ENCODE measurements around the gene PRPF39. TPM values are rescaled to one million over a fixed set of nuclear protein-coding genes. Genes with fewer than 3 reads are reported as not detected.

Gene PRPF39
- total and polyA plus RNA-seq, 2 of the 13 experiments (the other 11 are each of a cell fraction or from before 2014, with no cell fraction given): 44.2 to 65.0 TPM

DNA sequence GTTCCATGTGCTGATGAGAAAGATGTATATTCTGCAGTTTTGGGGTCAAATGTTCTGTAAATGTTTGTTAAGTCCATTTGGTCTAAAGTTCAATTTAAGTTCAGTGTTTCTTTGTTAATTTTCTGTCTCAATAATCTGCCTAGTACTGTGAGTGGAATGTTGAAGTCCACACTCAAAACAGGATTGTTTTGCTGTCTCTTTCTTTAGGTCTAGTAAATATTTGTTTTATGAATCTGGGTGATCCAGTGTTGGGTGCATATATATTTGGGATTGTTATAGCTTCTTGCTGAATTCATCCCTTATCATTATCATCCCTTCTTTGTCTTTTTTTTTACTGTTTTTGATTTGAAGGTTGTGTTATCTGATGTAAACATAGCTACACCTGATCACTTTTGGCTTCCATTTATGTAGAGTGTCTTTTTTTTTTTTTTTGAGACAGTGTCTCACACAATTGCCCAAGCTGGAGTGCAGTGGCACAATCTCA is 26.0 kb upstream of the PRPF39 start (continued):
- TF ChIP-seq, protein P1, sequence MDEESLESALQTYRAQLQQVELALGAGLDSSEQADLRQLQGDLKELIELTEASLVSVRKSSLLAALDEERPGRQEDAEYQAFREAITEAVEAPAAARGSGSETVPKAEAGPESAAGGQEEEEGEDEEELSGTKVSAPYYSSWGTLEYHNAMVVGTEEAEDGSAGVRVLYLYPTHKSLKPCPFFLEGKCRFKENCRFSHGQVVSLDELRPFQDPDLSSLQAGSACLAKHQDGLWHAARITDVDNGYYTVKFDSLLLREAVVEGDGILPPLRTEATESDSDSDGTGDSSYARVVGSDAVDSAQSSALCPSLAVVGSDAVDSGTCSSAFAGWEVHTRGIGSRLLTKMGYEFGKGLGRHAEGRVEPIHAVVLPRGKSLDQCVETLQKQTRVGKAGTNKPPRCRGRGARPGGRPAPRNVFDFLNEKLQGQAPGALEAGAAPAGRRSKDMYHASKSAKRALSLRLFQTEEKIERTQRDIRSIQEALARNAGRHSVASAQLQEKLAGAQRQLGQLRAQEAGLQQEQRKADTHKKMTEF (CRISPR knock-in tag; IDR thresholded peaks at IDR 0.05): peak; percentile 59; the same call in 1 of the 2 replicates
- TF ChIP-seq, protein P2, sequence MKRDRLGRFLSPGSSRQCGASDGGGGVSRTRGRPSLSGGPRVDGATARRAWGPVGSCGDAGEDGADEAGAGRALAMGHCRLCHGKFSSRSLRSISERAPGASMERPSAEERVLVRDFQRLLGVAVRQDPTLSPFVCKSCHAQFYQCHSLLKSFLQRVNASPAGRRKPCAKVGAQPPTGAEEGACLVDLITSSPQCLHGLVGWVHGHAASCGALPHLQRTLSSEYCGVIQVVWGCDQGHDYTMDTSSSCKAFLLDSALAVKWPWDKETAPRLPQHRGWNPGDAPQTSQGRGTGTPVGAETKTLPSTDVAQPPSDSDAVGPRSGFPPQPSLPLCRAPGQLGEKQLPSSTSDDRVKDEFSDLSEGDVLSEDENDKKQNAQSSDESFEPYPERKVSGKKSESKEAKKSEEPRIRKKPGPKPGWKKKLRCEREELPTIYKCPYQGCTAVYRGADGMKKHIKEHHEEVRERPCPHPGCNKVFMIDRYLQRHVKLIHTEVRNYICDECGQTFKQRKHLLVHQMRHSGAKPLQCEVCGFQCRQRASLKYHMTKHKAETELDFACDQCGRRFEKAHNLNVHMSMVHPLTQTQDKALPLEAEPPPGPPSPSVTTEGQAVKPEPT (CRISPR knock-in tag; IDR thresholded peaks at IDR 0.05; ENCODE audit: low read depth): no peak
- TF ChIP-seq ZFX (CRISPR knock-in tag; IDR thresholded peaks at IDR 0.05; ENCODE audit: low read depth) (no peak), ERF (CRISPR knock-in tag; IDR thresholded peaks at IDR 0.05) (no peak), MIXL1 (CRISPR knock-in tag; IDR thresholded peaks at IDR 0.05) (peak; percentile 73), KDM3A (CRISPR knock-in tag; IDR thresholded peaks at IDR 0.05; ENCODE audit: low read depth) (no peak), CREB1 (IDR thresholded peaks at IDR 0.05) (no peak), CREB1 (CRISPR knock-in tag; IDR thresholded peaks at IDR 0.05) (no peak), TBP (CRISPR knock-in tag; IDR thresholded peaks at IDR 0.05) (no peak), ZIK1 (CRISPR knock-in tag; IDR thresholded peaks at IDR 0.05; ENCODE audit: borderline replicate concordance, low read depth) (no peak), SCMH1 (CRISPR knock-in tag; IDR thresholded peaks at IDR 0.05; ENCODE audit: borderline replicate concordance) (no peak), ZNF713 (CRISPR knock-in tag; IDR thresholded peaks at IDR 0.05) (no peak)
- TF ChIP-seq, protein P3, sequence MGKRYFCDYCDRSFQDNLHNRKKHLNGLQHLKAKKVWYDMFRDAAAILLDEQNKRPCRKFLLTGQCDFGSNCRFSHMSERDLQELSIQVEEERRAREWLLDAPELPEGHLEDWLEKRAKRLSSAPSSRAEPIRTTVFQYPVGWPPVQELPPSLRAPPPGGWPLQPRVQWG (CRISPR knock-in tag; IDR thresholded peaks at IDR 0.05; ENCODE audit: borderline replicate concordance, low read depth): no peak
- TF ChIP-seq, protein P4, sequence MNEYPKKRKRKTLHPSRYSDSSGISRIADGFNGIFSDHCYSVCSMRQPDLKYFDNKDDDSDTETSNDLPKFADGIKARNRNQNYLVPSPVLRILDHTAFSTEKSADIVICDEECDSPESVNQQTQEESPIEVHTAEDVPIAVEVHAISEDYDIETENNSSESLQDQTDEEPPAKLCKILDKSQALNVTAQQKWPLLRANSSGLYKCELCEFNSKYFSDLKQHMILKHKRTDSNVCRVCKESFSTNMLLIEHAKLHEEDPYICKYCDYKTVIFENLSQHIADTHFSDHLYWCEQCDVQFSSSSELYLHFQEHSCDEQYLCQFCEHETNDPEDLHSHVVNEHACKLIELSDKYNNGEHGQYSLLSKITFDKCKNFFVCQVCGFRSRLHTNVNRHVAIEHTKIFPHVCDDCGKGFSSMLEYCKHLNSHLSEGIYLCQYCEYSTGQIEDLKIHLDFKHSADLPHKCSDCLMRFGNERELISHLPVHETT (CRISPR knock-in tag; conservative IDR thresholded peaks at IDR 0.05): no peak
- TF ChIP-seq, protein P5, sequence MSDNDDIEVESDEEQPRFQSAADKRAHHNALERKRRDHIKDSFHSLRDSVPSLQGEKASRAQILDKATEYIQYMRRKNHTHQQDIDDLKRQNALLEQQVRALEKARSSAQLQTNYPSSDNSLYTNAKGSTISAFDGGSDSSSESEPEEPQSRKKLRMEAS (IDR thresholded peaks at IDR 0.05): no peak
- TF ChIP-seq, protein P6, sequence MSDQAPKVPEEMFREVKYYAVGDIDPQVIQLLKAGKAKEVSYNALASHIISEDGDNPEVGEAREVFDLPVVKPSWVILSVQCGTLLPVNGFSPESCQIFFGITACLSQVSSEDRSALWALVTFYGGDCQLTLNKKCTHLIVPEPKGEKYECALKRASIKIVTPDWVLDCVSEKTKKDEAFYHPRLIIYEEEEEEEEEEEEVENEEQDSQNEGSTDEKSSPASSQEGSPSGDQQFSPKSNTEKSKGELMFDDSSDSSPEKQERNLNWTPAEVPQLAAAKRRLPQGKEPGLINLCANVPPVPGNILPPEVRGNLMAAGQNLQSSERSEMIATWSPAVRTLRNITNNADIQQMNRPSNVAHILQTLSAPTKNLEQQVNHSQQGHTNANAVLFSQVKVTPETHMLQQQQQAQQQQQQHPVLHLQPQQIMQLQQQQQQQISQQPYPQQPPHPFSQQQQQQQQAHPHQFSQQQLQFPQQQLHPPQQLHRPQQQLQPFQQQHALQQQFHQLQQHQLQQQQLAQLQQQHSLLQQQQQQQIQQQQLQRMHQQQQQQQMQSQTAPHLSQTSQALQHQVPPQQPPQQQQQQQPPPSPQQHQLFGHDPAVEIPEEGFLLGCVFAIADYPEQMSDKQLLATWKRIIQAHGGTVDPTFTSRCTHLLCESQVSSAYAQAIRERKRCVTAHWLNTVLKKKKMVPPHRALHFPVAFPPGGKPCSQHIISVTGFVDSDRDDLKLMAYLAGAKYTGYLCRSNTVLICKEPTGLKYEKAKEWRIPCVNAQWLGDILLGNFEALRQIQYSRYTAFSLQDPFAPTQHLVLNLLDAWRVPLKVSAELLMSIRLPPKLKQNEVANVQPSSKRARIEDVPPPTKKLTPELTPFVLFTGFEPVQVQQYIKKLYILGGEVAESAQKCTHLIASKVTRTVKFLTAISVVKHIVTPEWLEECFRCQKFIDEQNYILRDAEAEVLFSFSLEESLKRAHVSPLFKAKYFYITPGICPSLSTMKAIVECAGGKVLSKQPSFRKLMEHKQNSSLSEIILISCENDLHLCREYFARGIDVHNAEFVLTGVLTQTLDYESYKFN (CRISPR knock-in tag; conservative IDR thresholded peaks at IDR 0.05): peak; percentile 90

Measured in HepG2 (cell line).